Cardiac fibroblast (primary cell): Measurements from ENCODE around the gene PLEKHG5.
"Not testable (repeated sequence)": the region's sequence is repeated elsewhere in the genome, so short reads cannot be mapped to it uniquely, and the experiment has no call there.

Experiments used
- DNase-seq, 2 donors: peaks; one replicate each; pipeline versions ENCODE4 v3.0.0 to v3.0.0-alpha.2; 2010; ENCODE audit warnings: low read depth in 2 of 2
- H3K4me3 ChIP-seq, 2 donors: replicated peaks in 1 of 2; 1 replicate in 1 of 2; 2 replicates in 1 of 2; pipeline ENCODE4 v1.5.1; 2011; ENCODE audit warnings: low read depth in 2 of 2, low read length in 2 of 2, mild to moderate bottlenecking in 2 of 2, moderate library complexity in 1 of 2
- CTCF ChIP-seq: IDR thresholded peaks from one replicate; pipeline ENCODE4 v1.5.1; 2011; ENCODE audit warnings: low read depth, mild to moderate bottlenecking, low read length, inconsistent platforms

The PLEKHG5 gene

GRCh38 chr1:6450943-6451373 is 40.5 kb downstream of the PLEKHG5 start:
- no peak for TF ChIP-seq CTCF
- no peak overlapping the region for H3K4me3 ChIP-seq
- no peak for DNase-seq

- DNase-seq, H3K4me3 ChIP-seq: not testable (repeated sequence)
These were observed 41.0 kb downstream of the PLEKHG5 start for GRCh38 chr1:6450486-6450885.

DNA sequence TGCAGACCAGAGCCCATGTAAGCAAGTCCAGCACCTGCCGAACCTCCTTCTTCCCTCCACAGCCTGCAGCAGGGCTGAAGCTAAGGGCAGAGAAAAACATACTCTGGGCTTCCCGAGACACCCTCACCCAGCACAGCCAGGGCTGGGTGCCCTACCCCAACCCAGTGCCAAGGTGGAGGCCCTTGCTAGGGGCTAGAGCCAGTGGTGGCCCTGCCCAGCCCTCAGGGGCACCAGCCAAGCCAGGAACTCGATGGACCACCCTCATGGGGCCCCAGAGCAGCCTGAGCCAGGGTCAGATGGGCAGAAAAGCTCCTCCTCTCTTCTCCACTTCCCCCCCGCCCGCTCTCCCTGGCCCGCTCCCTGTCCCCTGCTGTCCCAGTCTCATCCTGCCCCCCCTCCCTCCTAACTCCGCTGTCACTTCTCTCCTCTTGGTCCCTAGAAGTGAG is 41.4 kb downstream of the PLEKHG5 start:
- DNase-seq: no peak
- no peak overlapping the region for H3K4me3 ChIP-seq
- no peak for TF ChIP-seq CTCF

GRCh38 chr1:6448749-6449631 is 42.5 kb downstream of the PLEKHG5 start:
- no peak for TF ChIP-seq CTCF
- no peak for DNase-seq
- no peak overlapping the region for H3K4me3 ChIP-seq

DNA sequence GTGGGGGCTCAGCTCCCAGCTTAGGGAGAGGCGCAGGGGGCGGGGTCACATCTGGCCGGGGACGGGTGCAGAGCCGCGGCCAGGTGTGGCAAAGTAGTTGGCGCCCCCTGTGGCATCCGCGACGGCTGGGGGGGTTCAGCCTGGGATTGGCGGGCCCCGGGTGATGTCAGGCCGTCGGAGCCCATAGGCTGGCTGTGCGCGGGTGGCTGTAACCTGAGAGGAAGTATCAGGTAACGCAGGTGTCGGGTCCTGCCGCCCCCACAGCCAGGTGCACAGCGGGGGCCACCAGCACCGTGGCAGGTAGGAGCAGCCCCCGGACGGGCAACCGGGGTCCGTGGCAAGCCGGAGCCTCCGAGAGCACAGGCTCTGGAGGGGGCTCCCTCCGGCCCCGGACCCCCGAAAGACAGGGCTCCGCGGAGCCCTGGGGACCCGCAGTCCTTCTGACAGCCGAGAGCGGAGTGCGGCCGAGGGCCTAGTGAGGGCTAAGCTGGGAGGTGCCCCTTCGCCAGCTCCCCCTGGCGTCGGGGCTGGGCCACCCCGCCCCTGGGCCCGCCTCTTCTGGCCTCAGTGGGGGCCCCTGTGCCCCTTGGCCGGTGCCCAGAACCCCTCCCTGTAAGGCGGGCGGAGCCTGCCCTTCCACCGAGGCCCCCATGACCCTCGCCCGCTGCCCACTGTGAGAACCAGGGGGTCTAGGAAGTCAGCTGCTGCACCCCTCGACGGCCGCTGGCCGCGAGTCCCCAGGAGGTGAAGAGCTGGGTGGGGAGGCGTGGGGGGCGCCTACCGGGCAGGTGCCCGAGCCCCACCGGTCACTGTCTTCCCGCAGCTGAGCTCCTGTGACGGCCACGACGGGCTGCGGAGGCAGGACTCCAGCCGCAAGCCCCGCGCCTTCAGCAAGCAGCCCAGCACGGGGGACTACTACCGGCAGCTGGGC is 43.4 kb downstream of the PLEKHG5 start:
- DNase-seq: no peak

GRCh38 chr1:6447016-6447817 is 44.2 kb downstream of the PLEKHG5 start:
- no peak for DNase-seq
- TF ChIP-seq CTCF: no peak
- no peak overlapping the region for H3K4me3 ChIP-seq

More for the DNA sequence above, 43.4 kb downstream of the PLEKHG5 start:
- H3K4me3 ChIP-seq: no peak overlapping the region
- no peak for TF ChIP-seq CTCF
